Suppressor macrophage treated with lipopolysaccharide for 1 hour (primary cell): ENCODE measurements around the gene IDH3G.
"Not testable (repeated sequence)": the region's sequence is repeated elsewhere in the genome, so short reads cannot be mapped to it uniquely, and the experiment has no call there.

Experiments
- DNase-seq, 3 donors: peaks; one replicate each; pipeline ENCODE4 v3.0.0-alpha.2; 2020 to 2022

IDH3G gene

GRCh38 chrX:153746991-153747390 is 47.2 kb downstream of the IDH3G start:
- not testable (repeated sequence) for DNase-seq

- DNase-seq: no peak
Observed at GRCh38 chrX:153746359-153746758, 47.8 kb downstream of the IDH3G start.

GRCh38 chrX:153745067-153745433 is 49.1 kb downstream of the IDH3G start:
- not testable (repeated sequence) for DNase-seq

- no peak for DNase-seq
Observed at GRCh38 chrX:153744210-153745066, 49.7 kb downstream of the IDH3G start.

GRCh38 chrX:153743468-153744209 is 50.5 kb downstream of the IDH3G start:
- DNase-seq: not testable (repeated sequence)

- DNase-seq: not testable (repeated sequence)
Observed at GRCh38 chrX:153742796-153743467, 51.2 kb downstream of the IDH3G start.

GRCh38 chrX:153742111-153742510 is 52.1 kb downstream of the IDH3G start:
- not testable (repeated sequence) for DNase-seq

- no peak for DNase-seq
Observed at GRCh38 chrX:153741446-153741845, 52.7 kb downstream of the IDH3G start.

- no peak for DNase-seq
Observed at GRCh38 chrX:153740631-153741222, 53.4 kb downstream of the IDH3G start.

GRCh38 chrX:153739754-153740486 is 54.3 kb downstream of the IDH3G start:
- no peak for DNase-seq

GRCh38 chrX:153738056-153738605 is 56.0 kb downstream of the IDH3G start:
- DNase-seq: no peak

- DNase-seq: no peak
Observed at GRCh38 chrX:153736871-153737441, 57.2 kb downstream of the IDH3G start.

- DNase-seq: no peak
Observed at GRCh38 chrX:153736071-153736820, 57.9 kb downstream of the IDH3G start.
